ENCODE data around the gene MAP1B.

The MAP1B gene

GRCh38 chr5:72092074-72092473 lies 15.2 kb upstream of the MAP1B start:
- Histone ChIP-seq H3K4me1 (peaks cover 8% of the 10 kb centered on the region), H3K27me3 (no peaks in the 10 kb centered on the region), H3K9me3 (no peaks in the 10 kb centered on the region), H3K4me3 (ENCODE audit: low read depth, low read length) (no peak overlapping the region), H3K36me3 (no peaks in the 10 kb centered on the region)
- TF ChIP-seq CTCF (IDR thresholded peaks at IDR 0.05; ENCODE audit: low read depth, low read length), result 0 out of 2 replicates have a peak, but pooled peaks have one; percentile 4
- no peak for DNase-seq

GRCh38 chr5:72093217-72093616 lies 14.1 kb upstream of the MAP1B start:
- no peak for DNase-seq
- Histone ChIP-seq H3K4me3 (ENCODE audit: low read depth, low read length) (no peak overlapping the region), H3K36me3 (no peaks in the 10 kb centered on the region), H3K27me3 (no peaks in the 10 kb centered on the region), H3K4me1 (peaks cover 8% of the 10 kb centered on the region), H3K9me3 (no peaks in the 10 kb centered on the region)
- no peak for TF ChIP-seq CTCF (IDR thresholded peaks at IDR 0.05; ENCODE audit: low read depth, low read length)

- no peak overlapping the region for H3K4me3 ChIP-seq (ENCODE audit: low read depth, low read length)
- peaks cover 8% of the 10 kb centered on the region for H3K4me1 ChIP-seq
- TF ChIP-seq CTCF (IDR thresholded peaks at IDR 0.05; ENCODE audit: low read depth, low read length), result no peak
- no peak for DNase-seq
- H3K9me3 ChIP-seq, result no peaks in the 10 kb centered on the region
- no peaks in the 10 kb centered on the region for H3K36me3 ChIP-seq
- no peaks in the 10 kb centered on the region for H3K27me3 ChIP-seq
These were observed 13.5 kb upstream of the MAP1B start for GRCh38 chr5:72093824-72094223.

GRCh38 chr5:72096602-72097188 lies 10.6 kb upstream of the MAP1B start:
- H3K4me3 ChIP-seq (ENCODE audit: low read depth, low read length), result no peak overlapping the region
- peaks cover 8% of the 10 kb centered on the region for H3K4me1 ChIP-seq
- peak; percentile 54 for DNase-seq
- H3K9me3 ChIP-seq, result no peaks in the 10 kb centered on the region
- no peaks in the 10 kb centered on the region for H3K27me3 ChIP-seq
- TF ChIP-seq CTCF (IDR thresholded peaks at IDR 0.05; ENCODE audit: low read depth, low read length), result no peak
- H3K36me3 ChIP-seq, result no peaks in the 10 kb centered on the region

GRCh38 chr5:72101828-72102227 lies 5.4 kb upstream of the MAP1B start:
- no peaks in the 10 kb centered on the region for H3K36me3 ChIP-seq
- H3K9me3 ChIP-seq, result no peaks in the 10 kb centered on the region
- peaks cover 7% of the 10 kb centered on the region for H3K4me1 ChIP-seq
- no peak for DNase-seq
- H3K27me3 ChIP-seq, result no peaks in the 10 kb centered on the region
- TF ChIP-seq CTCF (IDR thresholded peaks at IDR 0.05; ENCODE audit: low read depth, low read length), result no peak
- no peak overlapping the region for H3K4me3 ChIP-seq (ENCODE audit: low read depth, low read length)

GRCh38 chr5:72106817-72107130 lies 501 bp upstream of the MAP1B start:
- peaks cover 6% of the 10 kb centered on the region for H3K4me1 ChIP-seq
- peak overlapping the region; percentile 95 for H3K4me3 ChIP-seq (ENCODE audit: low read depth, low read length)

More at GRCh38 chr5:72106817-72107130, 501 bp upstream of the MAP1B start:
- H3K36me3 ChIP-seq, result peaks cover 3% of the 10 kb centered on the region
- no peak for DNase-seq
- no peaks in the 10 kb centered on the region for H3K27me3 ChIP-seq
- TF ChIP-seq CTCF (IDR thresholded peaks at IDR 0.05; ENCODE audit: low read depth, low read length), result no peak
- H3K9me3 ChIP-seq, result no peaks in the 10 kb centered on the region
